ENCODE data around the gene OSGIN1.

The OSGIN1 gene

DNA sequence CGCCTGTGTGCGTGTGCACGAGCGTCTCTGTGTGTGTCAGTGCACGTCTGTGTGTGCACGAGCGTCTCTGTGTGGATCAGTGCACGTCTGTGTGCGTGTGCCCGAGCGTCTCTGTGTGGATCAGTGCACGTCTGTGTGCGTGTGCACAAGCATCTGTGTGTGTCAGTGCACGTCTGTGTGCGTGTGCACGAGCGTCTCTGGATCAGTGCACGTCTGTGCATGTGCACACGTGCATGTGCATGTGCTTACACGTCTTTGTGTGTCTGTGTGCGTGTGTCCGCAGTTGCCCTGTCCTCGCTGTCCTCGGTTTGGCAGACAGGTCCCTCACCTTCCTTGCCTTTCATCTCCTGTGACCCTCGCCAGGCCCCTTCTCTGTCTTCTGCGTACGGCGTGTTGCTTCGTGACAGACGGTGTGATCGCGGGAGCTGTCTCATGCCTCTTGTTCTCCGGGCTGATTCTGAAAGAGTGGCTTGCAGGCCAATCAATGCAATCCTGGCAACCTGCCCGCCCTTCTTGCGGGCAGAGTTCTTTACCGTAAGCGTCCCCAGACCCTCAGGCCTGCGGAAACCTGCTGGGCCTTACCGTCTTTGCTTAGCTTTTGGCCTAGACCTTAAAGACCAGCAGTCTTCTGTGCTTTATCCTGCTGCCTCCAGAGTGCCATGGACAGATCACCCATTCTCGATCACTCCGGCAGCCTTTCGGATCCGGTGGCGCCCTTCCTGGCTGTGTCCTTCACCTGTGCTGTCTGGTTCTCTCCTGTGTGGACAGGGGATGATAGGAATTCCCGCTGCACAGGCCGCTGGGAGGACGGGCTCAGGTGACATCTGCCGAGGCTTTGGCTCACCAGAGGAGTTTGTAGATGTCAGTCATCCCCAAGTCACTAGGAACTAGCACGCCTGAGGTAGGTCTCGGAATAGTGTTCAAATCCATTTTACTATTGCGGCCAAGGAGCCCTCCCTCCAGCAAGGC, 35.6 kb upstream of the OSGIN1 start:
- Mint-ChIP-seq H3K27ac (no peak overlapping the region), H3K36me3 (peaks cover 55 to 78% of the 10 kb centered on the region in 2 donors), H3K9me3 (no peaks in the 10 kb centered on the region), H3K4me3 (no peak overlapping the region), H3K4me1 (no peaks in the 10 kb centered on the region), H3K27me3 (no peaks in the 10 kb centered on the region)
- no peak for DNase-seq
- ATAC-seq (replicated peaks) = no peak

DNA sequence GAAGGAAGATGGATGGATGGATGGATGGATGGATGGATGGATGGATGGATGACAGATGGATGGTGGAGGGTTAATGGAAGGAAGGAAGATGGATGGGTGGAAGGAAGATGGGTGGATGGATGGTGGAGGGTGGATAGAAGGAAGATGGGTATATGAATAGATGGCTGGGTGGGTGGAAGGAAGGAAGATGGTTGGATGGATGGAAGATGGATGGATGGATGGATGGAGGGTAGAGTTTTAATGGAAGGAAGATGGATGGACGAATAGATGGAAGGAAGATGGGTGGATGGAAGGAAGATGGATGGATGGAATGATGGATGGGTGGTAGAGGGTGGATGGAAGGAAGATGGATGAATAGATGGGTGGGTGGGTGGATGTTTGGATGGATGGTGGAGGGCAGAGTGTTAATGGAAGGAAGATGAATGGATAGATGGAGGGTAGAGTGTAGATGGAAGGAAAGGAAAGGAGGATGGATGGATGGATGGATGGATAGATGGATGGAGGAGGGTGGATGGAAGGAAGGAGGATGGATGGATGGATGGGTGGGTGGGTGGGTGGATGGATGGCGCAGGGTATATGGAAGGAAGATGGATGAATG, 32.0 kb upstream of the OSGIN1 start:
- no peak overlapping the region for H3K4me3 Mint-ChIP-seq
- ATAC-seq (replicated peaks) (no peak), DNase-seq (no peak)
- H3K27me3 Mint-ChIP-seq = no peaks in the 10 kb centered on the region
- H3K9me3 Mint-ChIP-seq = no peaks in the 10 kb centered on the region
- H3K36me3 Mint-ChIP-seq = peaks cover 41 to 64% of the 10 kb centered on the region in 2 donors
- H3K27ac Mint-ChIP-seq = no peak overlapping the region
- H3K4me1 Mint-ChIP-seq = no peaks in the 10 kb centered on the region

DNA sequence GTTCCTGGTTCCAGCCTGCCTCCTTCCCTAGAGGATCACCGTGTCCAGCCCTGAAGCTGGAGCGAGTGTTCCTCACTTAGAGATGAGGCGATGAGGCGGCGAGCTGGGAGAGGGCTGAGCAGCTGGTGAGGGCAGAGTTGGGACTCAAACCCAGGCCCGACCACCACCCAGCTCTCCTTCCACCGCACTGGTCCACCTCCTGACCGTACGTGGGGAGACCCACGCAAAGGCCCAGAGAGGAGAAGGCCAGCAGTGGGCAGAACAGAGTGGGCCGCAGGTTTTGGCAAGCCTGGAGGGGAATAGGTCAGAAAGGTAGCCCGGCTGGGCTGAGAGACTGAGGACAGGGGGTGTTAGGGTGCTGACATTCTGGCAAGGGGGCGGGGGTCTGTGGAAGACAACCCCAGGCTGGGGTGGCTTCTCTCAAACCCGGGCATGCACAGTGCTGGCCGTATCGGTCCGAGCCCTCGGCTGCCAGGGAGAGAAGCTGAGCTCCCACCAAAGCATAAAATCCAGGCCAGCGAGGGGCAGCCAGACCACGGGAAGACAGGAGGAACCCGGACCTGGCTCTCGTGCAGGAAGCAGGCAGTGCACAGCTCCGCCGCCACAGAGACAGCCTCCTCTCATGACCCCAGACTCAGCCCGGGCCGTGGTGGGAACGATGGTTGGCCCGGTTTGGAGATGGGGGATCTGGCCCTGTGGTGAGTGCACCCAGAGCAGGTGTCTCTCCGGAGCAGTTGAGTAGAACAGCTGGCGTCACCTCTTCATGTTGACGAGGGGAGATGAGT, 29.3 kb upstream of the OSGIN1 start:
- no peak overlapping the region for H3K4me3 Mint-ChIP-seq
- no peak for ATAC-seq (replicated peaks)
- no peak overlapping the region for H3K27ac Mint-ChIP-seq
- no peak for DNase-seq
- peaks cover 29 to 37% of the 10 kb centered on the region in 2 donors for H3K36me3 Mint-ChIP-seq
- H3K27me3 Mint-ChIP-seq = no peaks in the 10 kb centered on the region
- peaks cover 5% of the 10 kb centered on the region in 2 donors for H3K4me1 Mint-ChIP-seq
- H3K9me3 Mint-ChIP-seq = no peaks in the 10 kb centered on the region

DNA sequence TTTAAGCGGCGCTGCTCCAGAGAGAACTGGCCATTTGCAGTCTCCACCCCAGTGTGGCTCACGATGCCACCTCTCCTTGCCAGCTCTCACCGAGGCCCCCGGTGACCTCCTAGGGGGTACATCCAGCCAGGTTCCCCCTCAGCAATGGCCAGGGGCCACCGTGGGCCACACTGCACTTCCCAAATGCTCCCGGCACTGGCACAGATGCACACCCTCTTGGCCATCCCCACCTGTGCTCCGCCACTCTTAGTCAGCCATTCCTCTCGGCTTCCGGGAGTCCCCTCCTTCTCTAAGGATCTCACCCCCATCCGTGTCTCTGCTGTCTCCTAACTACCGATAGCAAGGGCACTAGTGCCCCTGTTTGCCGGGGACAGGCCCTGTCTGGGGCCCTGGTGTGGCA, 28.4 kb upstream of the OSGIN1 start:
- Mint-ChIP-seq H3K9me3 (no peaks in the 10 kb centered on the region), H3K4me1 (peaks cover 5% of the 10 kb centered on the region in 2 donors), H3K27ac (no peak overlapping the region), H3K36me3 (peaks cover 20 to 27% of the 10 kb centered on the region in 2 donors), H3K4me3 (no peak overlapping the region), H3K27me3 (no peaks in the 10 kb centered on the region)
- no peak for DNase-seq
- no peak for ATAC-seq (replicated peaks)

DNA sequence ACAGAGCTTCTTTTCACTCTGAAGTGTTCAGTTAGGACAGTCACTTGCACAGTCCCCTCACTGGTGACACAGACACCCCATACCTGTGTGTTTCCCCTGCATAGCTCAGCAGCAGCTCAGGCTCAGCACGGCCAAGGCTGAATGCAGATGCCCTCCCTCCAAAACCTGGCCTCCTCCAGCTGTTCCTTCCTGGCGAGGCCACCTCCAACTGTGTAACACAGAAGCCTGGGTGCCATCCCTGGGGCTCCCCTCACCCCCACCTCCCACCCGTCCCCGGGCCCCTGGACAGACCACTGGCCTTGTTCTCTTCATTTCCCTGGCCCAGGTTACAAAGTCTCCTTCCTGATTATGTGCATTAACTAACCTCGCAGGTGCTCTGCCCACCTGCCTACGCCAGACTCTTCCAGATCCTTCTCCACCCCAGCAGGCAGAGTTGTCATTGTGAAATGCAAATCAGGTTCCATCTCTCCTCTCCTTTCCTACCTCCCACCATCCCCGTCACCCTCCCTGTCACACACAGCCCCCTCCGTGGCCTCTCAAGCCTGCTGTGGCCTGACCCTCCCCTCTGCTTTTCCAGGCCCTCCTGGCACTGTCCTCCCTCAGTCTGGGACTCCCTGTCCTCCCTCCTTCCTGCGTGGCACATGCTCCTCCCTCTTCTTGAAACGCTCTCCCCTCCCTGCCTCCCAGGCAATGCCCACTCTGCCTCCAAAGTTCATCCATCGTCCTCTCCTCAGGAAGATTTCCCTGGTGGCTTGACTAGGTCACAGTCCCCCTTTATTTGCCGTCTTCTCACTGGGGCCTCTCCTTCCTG, 27.7 kb upstream of the OSGIN1 start:
- no peak overlapping the region for H3K27ac Mint-ChIP-seq
- peaks cover 5% of the 10 kb centered on the region in 2 donors for H3K4me1 Mint-ChIP-seq
- H3K27me3 Mint-ChIP-seq = no peaks in the 10 kb centered on the region
- no peak for ATAC-seq (replicated peaks)
- H3K9me3 Mint-ChIP-seq = no peaks in the 10 kb centered on the region
- DNase-seq = no peak
- H3K36me3 Mint-ChIP-seq = peaks cover 18 to 23% of the 10 kb centered on the region in 2 donors
- no peak overlapping the region for H3K4me3 Mint-ChIP-seq

DNA sequence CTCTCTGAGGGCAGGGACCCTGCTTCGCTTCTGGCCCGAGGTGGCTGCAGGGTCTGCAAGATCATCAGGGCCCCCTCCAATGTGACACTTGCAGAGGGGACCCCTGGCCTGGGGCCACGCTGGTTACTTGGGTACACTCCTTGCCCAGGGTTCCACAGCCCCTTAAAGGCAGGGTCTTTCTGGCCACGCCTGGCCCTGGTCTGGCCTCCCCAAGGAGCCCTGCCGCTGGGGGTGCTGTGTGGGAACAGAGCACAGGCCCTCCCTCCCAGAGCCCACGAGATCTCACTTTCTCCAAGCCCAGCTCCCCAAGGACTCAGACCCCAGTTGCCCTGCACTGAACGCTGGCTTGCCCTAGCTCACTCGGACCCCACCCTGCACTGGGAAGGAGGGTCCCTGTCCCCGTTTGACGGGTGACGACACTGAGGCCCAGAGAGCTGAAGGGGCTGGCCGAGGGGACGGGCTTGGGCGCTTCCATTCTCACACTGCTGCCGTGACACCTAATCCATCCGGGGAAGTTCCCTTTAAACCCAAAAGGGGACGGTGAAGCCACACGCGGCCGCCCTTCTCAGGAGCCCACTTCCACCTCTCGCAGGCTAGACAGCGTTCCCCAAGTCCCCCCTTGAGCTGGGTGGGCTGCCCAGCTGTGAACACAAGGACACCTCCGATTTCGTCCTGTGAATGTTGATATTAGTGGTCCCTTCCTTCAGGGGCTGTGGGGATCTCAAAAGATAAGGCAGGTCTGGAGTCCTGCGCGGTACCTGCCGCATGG, 26.9 kb upstream of the OSGIN1 start:
- DNase-seq = no peak
- Mint-ChIP-seq H3K4me3 (no peak overlapping the region), H3K27me3 (no peaks in the 10 kb centered on the region), H3K9me3 (no peaks in the 10 kb centered on the region), H3K36me3 (peaks cover 10 to 15% of the 10 kb centered on the region in 2 donors), H3K4me1 (peaks cover 5% of the 10 kb centered on the region in 2 donors), H3K27ac (no peak overlapping the region)
- ATAC-seq (replicated peaks) = no peak

DNA sequence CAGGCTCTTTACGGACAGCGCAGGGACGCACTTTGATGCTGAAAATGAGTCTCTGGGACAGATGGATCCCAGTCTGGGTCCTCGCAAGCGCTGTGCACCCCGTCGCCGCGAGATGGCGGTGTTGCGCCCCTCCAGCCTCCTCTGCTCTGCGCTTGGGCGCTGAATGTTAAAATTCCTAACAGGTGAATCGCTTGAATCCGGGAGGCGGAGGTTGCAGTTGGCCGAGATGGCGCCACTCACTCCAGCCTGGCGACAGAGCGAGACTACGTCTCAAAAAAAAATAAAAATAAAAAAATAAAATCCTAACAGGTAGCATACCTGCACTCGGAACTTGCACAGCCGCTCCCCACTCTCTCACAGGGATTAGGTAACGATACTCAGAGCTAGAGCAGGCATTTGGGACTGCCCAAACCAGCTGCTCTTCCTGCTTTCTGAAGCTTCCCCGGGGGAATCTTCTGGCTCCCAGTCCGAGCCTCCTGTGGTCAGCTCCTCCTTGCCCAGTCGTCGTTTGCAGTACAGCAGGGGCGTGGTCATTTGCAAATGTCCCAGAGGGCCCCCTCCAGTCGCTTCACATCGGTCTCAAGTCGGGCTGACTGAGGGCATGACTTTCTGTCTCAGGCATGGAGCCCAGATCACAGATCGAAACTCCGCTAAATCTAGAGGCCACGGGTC, 26.2 kb upstream of the OSGIN1 start:
- peak; percentile 86 to 89 for ATAC-seq (replicated peaks)
- Mint-ChIP-seq H3K36me3 (peaks cover 6 to 15% of the 10 kb centered on the region in 2 donors), H3K4me3 (no peak overlapping the region), H3K4me1 (peaks cover 5% of the 10 kb centered on the region in 2 donors), H3K9me3 (no peaks in the 10 kb centered on the region), H3K27me3 (no peaks in the 10 kb centered on the region), H3K27ac (no peak overlapping the region)
- peak; percentile 39 for DNase-seq

DNA sequence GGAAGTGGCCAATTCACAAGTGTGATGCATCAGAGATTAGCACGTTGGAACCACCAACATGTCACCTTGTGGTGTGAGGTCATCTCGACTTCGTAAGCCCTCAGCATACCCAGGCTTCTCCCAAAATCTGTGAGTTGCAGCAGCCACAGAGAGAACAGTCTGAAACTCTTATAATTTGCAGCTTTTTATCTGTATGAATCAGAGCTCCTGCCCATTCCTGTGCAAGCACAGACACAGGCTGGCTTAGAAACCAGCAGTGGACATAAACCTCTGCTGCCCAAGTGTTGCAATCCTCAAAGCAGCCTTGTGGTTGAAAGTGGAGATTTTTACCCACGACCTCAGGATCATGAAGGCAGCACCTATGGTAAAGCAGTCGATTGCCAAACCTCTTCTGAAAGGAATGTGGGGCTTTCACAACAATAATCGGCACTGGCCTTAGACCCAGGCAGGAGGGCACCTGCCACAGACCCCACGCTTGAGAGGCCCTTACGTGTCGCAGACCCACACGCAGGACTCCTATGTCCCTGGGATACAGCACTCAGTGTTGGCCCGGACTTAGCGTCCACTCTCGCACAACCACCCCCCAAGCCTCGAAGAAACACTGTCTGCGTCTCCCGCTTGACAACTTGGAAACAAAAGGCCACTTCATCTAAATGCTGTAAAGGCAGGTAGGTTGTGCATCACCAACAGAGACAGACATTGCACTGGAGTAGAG, 24.5 kb upstream of the OSGIN1 start:
- DNase-seq (no peak), ATAC-seq (replicated peaks) (no peak)
- H3K9me3 Mint-ChIP-seq = no peaks in the 10 kb centered on the region
- H3K27me3 Mint-ChIP-seq = no peaks in the 10 kb centered on the region
- no peak overlapping the region for H3K27ac Mint-ChIP-seq
- H3K4me3 Mint-ChIP-seq = no peak overlapping the region
- H3K36me3 Mint-ChIP-seq = peaks cover 7 to 11% of the 10 kb centered on the region in 2 donors
- H3K4me1 Mint-ChIP-seq = peaks cover 5% of the 10 kb centered on the region in 2 donors

DNA sequence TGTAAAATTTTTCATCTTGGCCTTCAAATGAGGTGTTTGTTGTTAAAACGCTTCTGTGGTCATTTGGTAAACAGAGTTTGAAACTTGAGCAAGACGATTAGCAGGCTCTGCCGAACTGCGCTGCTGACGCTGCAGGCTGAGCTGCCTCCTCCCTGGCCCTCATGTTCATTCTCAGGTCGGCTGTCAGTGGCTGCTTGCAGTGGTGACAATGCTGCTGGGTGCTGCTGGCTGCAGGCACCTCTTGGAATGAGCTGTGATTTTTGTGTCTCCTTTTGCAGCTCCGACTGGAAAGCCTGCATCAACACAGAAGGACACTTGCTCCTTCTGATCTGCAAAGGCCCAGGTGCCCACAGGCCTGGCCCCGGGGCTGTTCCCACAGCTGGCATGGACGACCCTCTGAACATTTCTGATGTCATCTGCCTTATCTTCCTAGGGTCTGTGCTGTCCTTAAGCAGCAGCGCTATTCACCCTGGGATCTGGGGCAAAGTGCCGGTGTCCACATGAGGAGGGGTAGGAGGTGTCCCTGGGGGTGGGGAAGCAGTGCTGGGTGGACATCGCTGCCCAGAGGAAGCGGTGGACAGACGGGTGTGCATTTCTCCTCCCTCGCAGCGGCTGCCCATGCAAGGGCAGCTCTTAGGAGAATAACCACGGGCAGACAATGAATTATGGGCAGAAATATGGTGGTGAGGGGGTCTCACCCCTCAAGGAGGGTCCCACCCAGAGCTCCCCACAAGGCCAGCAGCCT, 23.1 kb upstream of the OSGIN1 start:
- Mint-ChIP-seq H3K4me3 (no peak overlapping the region), H3K9me3 (no peaks in the 10 kb centered on the region), H3K27me3 (no peaks in the 10 kb centered on the region), H3K4me1 (peaks cover 5% of the 10 kb centered on the region in 2 donors), H3K36me3 (peaks cover 9 to 12% of the 10 kb centered on the region in 2 donors), H3K27ac (no peak overlapping the region)
- DNase-seq = no peak
- no peak for ATAC-seq (replicated peaks)

DNA sequence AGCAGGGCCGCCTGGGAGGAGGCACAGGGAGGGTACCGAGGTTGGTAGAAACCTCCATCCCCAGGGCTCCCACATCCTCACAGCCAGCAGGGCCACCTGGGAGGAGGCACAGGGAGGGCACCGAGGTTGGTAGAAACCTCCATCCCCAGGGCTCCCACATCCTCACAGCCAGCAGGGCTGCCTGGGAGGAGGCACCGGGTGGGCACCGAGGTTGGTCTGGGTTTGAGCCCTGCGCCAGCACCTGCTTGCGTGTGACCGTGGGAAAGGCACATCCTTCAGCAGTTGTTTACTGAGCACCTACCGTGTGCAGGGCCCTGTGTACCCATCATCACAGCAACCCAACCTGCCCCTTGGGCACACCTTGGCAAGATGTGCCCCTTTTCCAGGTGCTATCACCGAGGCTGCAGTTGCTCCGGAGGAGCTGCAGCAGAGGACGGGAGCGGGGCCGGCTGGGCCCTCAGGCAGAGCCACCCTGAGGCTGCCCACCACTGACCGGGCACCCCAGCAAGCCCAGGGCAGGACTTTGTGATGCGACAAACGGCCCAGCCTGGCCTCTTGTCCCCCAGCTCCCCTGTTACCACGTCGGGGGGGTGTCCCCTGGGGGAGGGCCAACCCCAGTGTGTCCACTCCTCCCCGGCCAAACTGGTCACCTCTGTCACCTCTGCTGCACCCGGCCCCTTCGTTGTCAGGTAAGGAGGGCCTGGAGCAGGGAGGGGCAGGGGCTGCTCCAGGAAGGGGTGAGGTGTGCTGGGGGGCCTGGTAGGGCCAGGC, 22.1 kb upstream of the OSGIN1 start:
- Mint-ChIP-seq H3K4me1 (peaks cover 5% of the 10 kb centered on the region in 2 donors), H3K36me3 (peaks cover 8 to 13% of the 10 kb centered on the region in 2 donors), H3K9me3 (no peaks in the 10 kb centered on the region), H3K27me3 (no peaks in the 10 kb centered on the region), H3K4me3 (no peak overlapping the region), H3K27ac (no peak overlapping the region)
- ATAC-seq (replicated peaks) (no peak), DNase-seq (no peak)

DNA sequence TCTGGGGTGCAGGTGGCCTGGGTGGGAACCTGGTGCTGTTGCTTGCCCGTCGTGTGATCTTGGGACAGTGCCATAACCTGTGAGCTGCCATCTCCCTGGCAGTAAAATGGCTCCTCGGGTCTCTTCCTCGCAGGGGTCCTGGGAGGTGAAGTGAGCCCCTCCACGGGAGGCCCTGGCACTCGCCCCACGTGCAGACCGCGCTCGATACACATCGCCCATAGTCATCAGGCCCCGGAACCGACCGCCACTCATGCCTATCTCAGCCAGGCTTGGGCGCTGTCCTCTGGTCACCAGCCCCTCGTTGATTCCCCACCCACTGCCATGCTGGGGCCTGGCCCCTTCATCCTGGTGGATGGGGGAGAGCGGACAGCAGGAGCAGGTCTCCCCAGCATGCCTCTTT, 21.5 kb upstream of the OSGIN1 start:
- Mint-ChIP-seq H3K27ac (no peak overlapping the region), H3K4me3 (no peak overlapping the region)

More for the DNA sequence above, 21.5 kb upstream of the OSGIN1 start:
- H3K27me3 Mint-ChIP-seq = no peaks in the 10 kb centered on the region
- no peak for ATAC-seq (replicated peaks)
- peaks cover 9 to 10% of the 10 kb centered on the region in 2 donors for H3K36me3 Mint-ChIP-seq
- no peak for DNase-seq
- no peaks in the 10 kb centered on the region for H3K9me3 Mint-ChIP-seq
- peaks cover 2% of the 10 kb centered on the region in 2 donors for H3K4me1 Mint-ChIP-seq

Measured in stimulated activated naive B cell treated with anti-CD40 and anti-IgM and Interleukin-4, amounts not matched to agents 10 μg/mL and 1 μg/mL and 100 μg/mL, for 72 hours (primary cell).